Measurements from ENCODE around the gene TMEM132D. TPM values are rescaled to one million over a fixed set of nuclear protein-coding genes. Genes with fewer than 3 reads are reported as not detected.

TMEM132D gene
- total and polyA plus RNA-seq, 8 donors, result 0.19 to 2.8 (median 0.46) TPM

GRCh38 chr12:129080821-129081220, 823.0 kb downstream of the TMEM132D start:
- WGBS, 2 donors, result 65 to 73% methylated on average over 13 of the region's 13 CpGs
- no peak for ATAC-seq
- no peaks in the 10 kb centered on the region for H3K27me3 ChIP-seq
- no peak for DNase-seq
- no peak for TF ChIP-seq CTCF (IDR thresholded peaks at IDR 0.05)
- no peak overlapping the region for H3K4me3 ChIP-seq
- no peak overlapping the region for H3K27ac ChIP-seq
- no peak for FAIRE-seq
- intact Hi-C loops (cut with DNase I), result no loop called here
- no peaks in the 10 kb centered on the region for H3K36me3 ChIP-seq
- no peaks in the 10 kb centered on the region for H3K9me3 ChIP-seq
- no peaks in the 10 kb centered on the region for H3K4me1 ChIP-seq

GRCh38 chr12:129080391-129080790, 823.4 kb downstream of the TMEM132D start:
- Histone ChIP-seq H3K9me3 (no peaks in the 10 kb centered on the region), H3K27me3 (no peaks in the 10 kb centered on the region), H3K36me3 (no peaks in the 10 kb centered on the region), H3K4me3 (no peak overlapping the region), H3K4me1 (no peaks in the 10 kb centered on the region), H3K27ac (no peak overlapping the region)
- intact Hi-C loops (cut with DNase I), result no loop called here
- DNase-seq, result no peak
- FAIRE-seq, result no peak
- WGBS, 2 donors, result 67 to 68% methylated on average over 5 of the region's 5 CpGs
- ATAC-seq, result no peak
- no peak for TF ChIP-seq CTCF (IDR thresholded peaks at IDR 0.05)

- no peak for TF ChIP-seq CTCF (IDR thresholded peaks at IDR 0.05)
- Histone ChIP-seq H3K9me3 (no peaks in the 10 kb centered on the region), H3K36me3 (no peaks in the 10 kb centered on the region), H3K27me3 (no peaks in the 10 kb centered on the region), H3K4me3 (no peak overlapping the region), H3K4me1 (no peaks in the 10 kb centered on the region), H3K27ac (no peak overlapping the region)
- no peak for ATAC-seq
- no peak for FAIRE-seq
- no peak for DNase-seq
- intact Hi-C loops (cut with DNase I), result no loop called here
- WGBS, 2 donors, result 58 to 69% methylated on average over 5 of the region's 5 CpGs
Measured at GRCh38 chr12:129079719-129080118, 824.1 kb downstream of the TMEM132D start.

GRCh38 chr12:129076441-129077320, 827.1 kb downstream of the TMEM132D start:
- FAIRE-seq, result no peak
- TF ChIP-seq CTCF (IDR thresholded peaks at IDR 0.05), result no peak
- no peak overlapping the region for H3K27ac ChIP-seq
- no peaks in the 10 kb centered on the region for H3K36me3 ChIP-seq
- intact Hi-C loops (cut with DNase I), result no loop called here
- no peak for DNase-seq
- 48 to 60% methylated on average over 13 of the region's 13 CpGs for WGBS, 2 donors
- no peaks in the 10 kb centered on the region for H3K4me1 ChIP-seq
- ATAC-seq, result no peak
- no peak overlapping the region for H3K4me3 ChIP-seq
- no peaks in the 10 kb centered on the region for H3K27me3 ChIP-seq
- H3K9me3 ChIP-seq, result no peaks in the 10 kb centered on the region
